ENCODE measurements around the gene SPACA7.

DNA sequence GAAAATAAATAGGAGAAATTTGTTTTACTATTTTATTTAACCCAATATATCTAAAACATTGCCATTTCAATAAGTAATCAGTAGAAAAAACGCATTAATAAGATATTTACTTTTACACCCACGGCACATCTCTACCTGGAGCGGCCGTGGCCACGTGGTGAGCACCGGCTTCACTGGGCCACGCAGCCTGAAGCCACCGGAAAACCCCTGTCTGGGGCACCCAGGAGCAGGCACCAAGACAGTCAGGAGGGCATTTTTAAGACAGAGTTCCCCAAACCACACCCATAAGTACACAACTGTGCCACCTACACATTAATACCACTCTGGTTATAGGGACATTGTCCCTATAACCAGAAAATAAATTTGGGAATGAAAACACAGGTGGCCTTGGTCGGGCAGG is 80.9 kb downstream of the SPACA7 start:
- no peak for TF ChIP-seq CTCF (IDR thresholded peaks at IDR 0.05)
- no peak for TF ChIP-seq POLR2A (IDR thresholded peaks at IDR 0.05)

All from adrenal gland (tissue), 5 donors.